GM18951 (cell line): Measurements from ENCODE around the gene SEMA6B.

Source experiments
- POLR2A ChIP-seq: IDR thresholded peaks from 4 replicates; pipeline ENCODE4 v1.6.1; 2011; ENCODE audit warnings: mild to moderate bottlenecking; ENCODE audit not compliant: insufficient read length, insufficient read depth; ENCODE audit errors: extremely low read depth
- in situ Hi-C: fragments of 300-500 bp; cut with MboI; formaldehyde crosslinking; loops from one replicate; pipeline ENCODE4 v1.12.0; 2022; ENCODE audit warnings: low sequenced_read_pairs, mixed read lengths, inconsistent platforms; ENCODE audit not compliant: unreplicated experiment

SEMA6B gene

GRCh38 chr19:4584670-4585460, 25.4 kb upstream of the SEMA6B start:
- in situ Hi-C loops = no loop called here
- no peak for TF ChIP-seq POLR2A

GRCh38 chr19:4583961-4584669, 24.6 kb upstream of the SEMA6B start:
- no peak for TF ChIP-seq POLR2A
- in situ Hi-C loops = no loop called here

- no peak for TF ChIP-seq POLR2A
- in situ Hi-C loops = no loop called here
Observed at GRCh38 chr19:4582980-4583842, 23.7 kb upstream of the SEMA6B start.

GRCh38 chr19:4581666-4582553, 22.4 kb upstream of the SEMA6B start:
- TF ChIP-seq POLR2A = no peak
- in situ Hi-C loops = no loop called here

GRCh38 chr19:4580961-4581665, 21.6 kb upstream of the SEMA6B start:
- in situ Hi-C loops = no loop called here
- TF ChIP-seq POLR2A = no peak

- in situ Hi-C loops = no loop called here
- no peak for TF ChIP-seq POLR2A
Observed at GRCh38 chr19:4580021-4580901, 20.8 kb upstream of the SEMA6B start.

GRCh38 chr19:4579389-4579788, 19.9 kb upstream of the SEMA6B start:
- no peak for TF ChIP-seq POLR2A
- in situ Hi-C loops = no loop called here

GRCh38 chr19:4578552-4579248, 19.2 kb upstream of the SEMA6B start:
- in situ Hi-C loops = no loop called here
- TF ChIP-seq POLR2A = no peak

GRCh38 chr19:4577020-4577782, 17.7 kb upstream of the SEMA6B start:
- in situ Hi-C loops = no loop called here
- no peak for TF ChIP-seq POLR2A
